B cell (primary cell): ENCODE measurements around the gene ATG16L1. TPM values are rescaled to one million over a fixed set of nuclear protein-coding genes. Genes with fewer than 3 reads are reported as not detected.
A peak's percentile ranks its signal among the peaks of the same experiment; 100 is the strongest.

Experiments used
- ATAC-seq: fragments of 200-7000 bp; cut with Tn5 transposase; one replicate; pipeline ENCODE4 v1.10.0; 2021; ENCODE audit warnings: low read depth, mild to moderate bottlenecking, moderate number of reproducible peaks, moderate library complexity
- CTCF ChIA-PET: fragments of 350-600 bp; sonication (Branson Sonifier 250); formaldehyde crosslinking; loops from one replicate; lab custom pipeline; 2021; ENCODE audit warnings: antibody characterized with exemption, inconsistent platforms; lab: Charles Lee
- POLR2A ChIA-PET: fragments of 350-600 bp; sonication (Branson Sonifier 250); formaldehyde crosslinking; loops from one replicate; lab custom pipeline; 2021; ENCODE audit warnings: antibody characterized with exemption; lab: Charles Lee
- DNase-seq: peaks from one replicate; pipeline ENCODE4 v3.0.0; 2013
- H2AFZ ChIP-seq: 2 replicates; pipeline ENCODE4 v1.6.1; 2012; ENCODE audit warnings: mild to moderate bottlenecking, low read depth, low read length; ENCODE audit not compliant: insufficient read depth, poor library complexity, severe bottlenecking
- H3K27ac ChIP-seq, 2 donors: 1 replicate in 1 of 2; 2 replicates in 1 of 2; pipeline ENCODE4 v1.5.1; 2012 to 2013; ENCODE audit warnings: low read length in 2 of 2, mild to moderate bottlenecking in 2 of 2, moderate library complexity in 1 of 2
- H3K27me3 ChIP-seq, 4 experiments: fragments of 200-600 bp in 1 of 4; sonication (generic) in 1 of 4; replicated peaks in 1 of 4; 1 replicate in 2 of 4; 2 replicates in 2 of 4; pipeline versions ENCODE4 v1.6.1 to v1.7.0; 2013 to 2016; ENCODE audit warnings: low read length in 3 of 4, mild to moderate bottlenecking in 2 of 4, mixed read lengths in 1 of 4, moderate library complexity in 1 of 4; ENCODE audit not compliant: insufficient read depth in 4 of 4, control insufficient read depth in 3 of 4; ENCODE audit errors: control extremely low read depth in 1 of 4
- H3K36me3 ChIP-seq, 2 experiments: replicated peaks in 1 of 2; 1 replicate in 1 of 2; 2 replicates in 1 of 2; pipeline versions ENCODE4 v1.6.1 to v1.7.1; 2013; ENCODE audit warnings: low read length in 1 of 2; ENCODE audit not compliant: insufficient read depth in 2 of 2, control insufficient read depth in 1 of 2; ENCODE audit errors: control extremely low read depth in 1 of 2, extremely low read depth in 1 of 2
- H3K4me1 ChIP-seq, 2 donors: fragments of 200-600 bp in 1 of 2; sonication (generic) in 1 of 2; 1 replicate in 1 of 2; 2 replicates in 1 of 2; pipeline versions ENCODE4 v1.5.1 to v1.6.1; 2013 to 2017; ENCODE audit warnings: low read length in 2 of 2; ENCODE audit not compliant: control insufficient read depth in 2 of 2, insufficient read depth in 2 of 2
- H3K4me2 ChIP-seq: replicated peaks from 2 replicates; pipeline ENCODE3; 2012; ENCODE audit warnings: mild to moderate bottlenecking, low read depth, low read length; ENCODE audit not compliant: poor library complexity, severe bottlenecking
- H3K4me3 ChIP-seq, 5 experiments: fragments of 200-600 bp in 1 of 5; sonication (generic) in 1 of 5; 1 replicate in 3 of 5; 2 replicates in 2 of 5; pipeline versions ENCODE4 v1.5.1 to v1.7.0; 2011 to 2016; ENCODE audit warnings: low read length in 4 of 5, mild to moderate bottlenecking in 4 of 5, low read depth in 2 of 5, control low read depth in 1 of 5, moderate library complexity in 1 of 5; ENCODE audit not compliant: insufficient read depth in 1 of 5; ENCODE audit errors: control extremely low read depth in 1 of 5, extremely low read depth in 1 of 5
- H3K79me2 ChIP-seq: fragments of 200-600 bp; sonication (generic); one replicate; pipeline ENCODE4 v1.6.0; 2016; ENCODE audit warnings: low read length; ENCODE audit not compliant: control insufficient read depth, insufficient read depth
- H3K9ac ChIP-seq: fragments of 200-600 bp; sonication (generic); 2 replicates; pipeline ENCODE4 v1.6.1; 2017; ENCODE audit warnings: mild to moderate bottlenecking, low read length, moderate library complexity
- H3K9me3 ChIP-seq, 3 donors: one replicate each; pipeline versions ENCODE4 v1.6.1 to v1.7.1; 2013; ENCODE audit warnings: low read length in 2 of 3; ENCODE audit not compliant: control insufficient read depth in 2 of 3, insufficient read depth in 1 of 3; ENCODE audit errors: control extremely low read depth in 1 of 3
- H4K20me1 ChIP-seq: 2 replicates; pipeline ENCODE4 v1.6.0; 2012; ENCODE audit warnings: mild to moderate bottlenecking, low read length; ENCODE audit not compliant: insufficient read depth, control insufficient read depth, poor library complexity, severe bottlenecking
- H3K27ac Mint-ChIP-seq: one replicate; pipeline ENCODE4 v1.8.0; 2021; ENCODE audit warnings: mixed read lengths
- H3K27me3 Mint-ChIP-seq: one replicate; pipeline ENCODE4 v1.8.0; 2021; ENCODE audit warnings: mixed read lengths
- H3K4me1 Mint-ChIP-seq: one replicate; pipeline ENCODE4 v1.8.0; 2021; ENCODE audit warnings: mixed read lengths
- H3K4me3 Mint-ChIP-seq: one replicate; pipeline ENCODE4 v1.8.0; 2021; ENCODE audit warnings: mixed read lengths
- H3K9me3 Mint-ChIP-seq: one replicate; pipeline ENCODE4 v1.8.0; 2022; ENCODE audit warnings: mixed read lengths; ENCODE audit not compliant: insufficient read depth
- CTCF ChIP-seq: fragments of 200-600 bp; IDR thresholded peaks from one replicate; pipeline ENCODE4 v1.8.0; 2022; ENCODE audit warnings: antibody characterized with exemption, mild to moderate bottlenecking
- EZH2 ChIP-seq: IDR thresholded peaks from 2 replicates; pipeline ENCODE4 v1.6.1; 2012; ENCODE audit warnings: borderline replicate concordance, low read depth, mild to moderate bottlenecking, moderate library complexity, low read length; ENCODE audit not compliant: insufficient read depth, poor library complexity, severe bottlenecking
- WGBS: methylation state at CpG from one replicate; pipeline ENCODE4 v1.1.5; 2013; ENCODE audit warnings: missing lambda C conversion rate; ENCODE audit not compliant: insufficient coverage; 5-methylcytosine and 5-hydroxymethylcytosine counted together
- intact Hi-C: fragments of 100-400 bp; cut with micrococcal nuclease; formaldehyde crosslinking; loops from one replicate; pipeline ENCODE4 v1.10.0; 2022
- polyA plus RNA-seq: library from polyadenylated mRNA; depleted of rRNA; stranded (reverse); fragments of >200 nt; gene quantifications from 2 replicates; pipeline ENCODE4 v1.2.3, GENCODE V29; 2012
- total RNA-seq, 2 donors: library from RNA; stranded (reverse); fragments of 120-200 nt in 1 of 2; gene quantifications; 1 replicate in 1 of 2; 2 replicates in 1 of 2; pipeline versions ENCODE4 v1.2.3 to v1.2.4, GENCODE V29; 2013 to 2022

Gene ATG16L1
- total and polyA plus RNA-seq, 2 donors (not counting 1 experiment from before 2014, with no cell fraction given) = 25.7 to 69.9 TPM

DNA sequence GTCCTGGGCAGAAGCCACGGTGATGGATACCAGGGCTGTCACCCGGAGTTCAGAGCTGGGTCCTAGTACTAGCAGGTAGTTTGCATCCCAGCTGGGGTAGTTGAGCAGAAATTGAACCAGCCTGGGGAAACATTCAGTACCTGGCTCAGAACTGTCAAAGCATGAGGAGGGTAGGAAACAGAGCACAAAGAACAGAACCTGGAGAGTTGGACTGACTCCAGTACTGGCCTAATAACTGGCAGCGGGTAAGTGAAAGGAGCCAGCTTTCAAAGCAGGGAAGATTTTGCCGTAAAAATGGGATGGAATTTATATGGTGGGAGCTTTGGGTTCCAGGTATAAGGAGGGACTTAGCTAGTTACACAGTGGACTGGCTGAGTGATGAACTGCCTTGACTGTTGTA, 23.8 kb downstream of the ATG16L1 start:
- no peak overlapping the region for H3K4me3 ChIP-seq
- H4K20me1 ChIP-seq = no peaks in the 10 kb centered on the region
- no peak overlapping the region for H3K27ac ChIP-seq
- no peak overlapping the region for H3K9ac ChIP-seq
- no peaks in the 10 kb centered on the region for H3K27me3 Mint-ChIP-seq
- peaks cover 4 to 8% of the 10 kb centered on the region in 2 donors for H3K4me1 ChIP-seq
- H3K4me3 Mint-ChIP-seq = no peak overlapping the region
- 96% methylated on average over 4 of the region's 4 CpGs for WGBS
- H3K36me3 ChIP-seq = peaks cover 47 to 93% of the 10 kb centered on the region in 2 experiments
- H3K4me1 Mint-ChIP-seq = peaks cover 22% of the 10 kb centered on the region
- H3K27me3 ChIP-seq = no peaks in the 10 kb centered on the region
- peak overlapping the region; percentile 32 for H3K27ac Mint-ChIP-seq
- no peak for TF ChIP-seq EZH2
- TF ChIP-seq CTCF = no peak
- ChIA-PET CTCF (no interaction called here), POLR2A (no interaction called here)
- H3K79me2 ChIP-seq = peaks cover 29% of the 10 kb centered on the region
- intact Hi-C loops = no loop called here
- H2AFZ ChIP-seq = no peak overlapping the region
- no peak overlapping the region for H3K4me2 ChIP-seq
- H3K9me3 Mint-ChIP-seq = no peaks in the 10 kb centered on the region
- no peaks in the 10 kb centered on the region for H3K9me3 ChIP-seq
- no peak for ATAC-seq
- DNase-seq = no peak

DNA sequence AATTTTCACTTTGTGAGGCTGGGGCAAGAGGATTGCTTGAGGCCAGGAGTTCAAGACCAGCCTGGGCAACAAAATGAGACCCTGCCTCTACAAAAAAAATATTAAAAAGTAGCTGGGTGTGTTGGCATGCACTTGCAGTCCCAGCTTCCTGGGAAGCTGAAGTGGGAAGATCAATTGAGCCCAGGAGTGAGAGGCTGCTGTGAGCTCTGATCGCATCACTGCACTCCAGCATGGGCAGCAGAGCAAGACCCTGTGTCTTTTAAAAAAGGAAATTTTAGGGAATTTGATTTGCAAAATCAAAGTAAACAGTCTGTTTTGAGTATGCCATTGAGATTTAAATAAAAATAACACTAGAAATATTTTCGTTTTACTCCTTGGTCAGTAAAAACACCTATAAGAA, 27.4 kb downstream of the ATG16L1 start:
- Histone ChIP-seq H3K4me3 (no peak overlapping the region), H3K27ac (no peak overlapping the region), H3K79me2 (peaks cover 25% of the 10 kb centered on the region), H3K4me1 (no peaks in the 10 kb centered on the region), H2AFZ (no peak overlapping the region), H4K20me1 (no peaks in the 10 kb centered on the region), H3K36me3 (peaks cover 36 to 96% of the 10 kb centered on the region in 2 experiments), H3K27me3 (no peaks in the 10 kb centered on the region), H3K9me3 (no peaks in the 10 kb centered on the region), H3K9ac (no peak overlapping the region), H3K4me2 (no peak overlapping the region)
- peaks cover 8% of the 10 kb centered on the region for H3K4me1 Mint-ChIP-seq
- DNase-seq = no peak
- intact Hi-C loops = no loop called here
- no peaks in the 10 kb centered on the region for H3K9me3 Mint-ChIP-seq
- no CpG with 5 or more reads among the region's 2 CpGs for WGBS
- no peak for ATAC-seq
- TF ChIP-seq EZH2 = no peak
- TF ChIP-seq CTCF = no peak
- H3K27ac Mint-ChIP-seq = no peak overlapping the region
- ChIA-PET POLR2A (no interaction called here), CTCF (interaction anchor here (0.6 to 1.8 kb wide), 2 partner anchors 75 to 165 kb away, joined by 3 to 7 read pairs; partner anchors contain the start of gene DGKD)
- no peaks in the 10 kb centered on the region for H3K27me3 Mint-ChIP-seq
- no peak overlapping the region for H3K4me3 Mint-ChIP-seq
